Right cardiac atrium (tissue), 5 donors: ENCODE measurements around the gene NCKAP5. TPM values are rescaled to one million over a fixed set of nuclear protein-coding genes. Genes with fewer than 3 reads are reported as not detected.

Source experiments
- ATAC-seq, 2 donors: fragments of 200-7000 bp; cut with Tn5 transposase; one replicate each; pipeline versions ENCODE4 v1.8.0 to v1.9.1; 2020; ENCODE audit warnings: moderate library complexity in 2 of 2, mild to moderate bottlenecking in 1 of 2
- DNase-seq, 3 donors: peaks; one replicate each; pipeline ENCODE4 v3.0.0-alpha.2; 2020
- H3K27ac ChIP-seq: one replicate; pipeline ENCODE4 v1.5.1; 2013; ENCODE audit warnings: mild to moderate bottlenecking, low read length, control low read depth, moderate library complexity
- H3K27me3 ChIP-seq: one replicate; pipeline ENCODE4 v1.6.1; 2013; ENCODE audit not compliant: control insufficient read depth, insufficient read depth
- H3K4me1 ChIP-seq: one replicate; pipeline ENCODE4 v1.6.1; 2013; ENCODE audit warnings: low read length; ENCODE audit not compliant: control insufficient read depth, insufficient read depth
- H3K4me3 ChIP-seq: one replicate; pipeline ENCODE4 v1.5.1; 2013; ENCODE audit warnings: low read length, control low read depth
- H3K9me3 ChIP-seq: one replicate; pipeline ENCODE4 v1.6.1; 2013; ENCODE audit warnings: low read length; ENCODE audit not compliant: control insufficient read depth
- WGBS: extraction: QIAGEN DNeasy Blood & Tissue Kit; methylation state at CpG from one replicate; pipeline ENCODE4 v1.1.7; 2013; 5-methylcytosine and 5-hydroxymethylcytosine counted together
- intact Hi-C, 4 donors: fragments of 100-400 bp; cut with DNase I; formaldehyde crosslinking; loops; one replicate each; pipeline versions ENCODE4 v1.11.0 to v1.14.0; 2022 to 2023
- polyA plus RNA-seq: library from polyadenylated mRNA; stranded (reverse); fragments of 200-250 nt; gene quantifications from one replicate; pipeline ENCODE4 v1.2.3, GENCODE V29; 2013
- total RNA-seq, 4 donors: library from RNA; stranded (reverse); fragmentation: NEBNext Ultra II Directional; extraction: Animal tissue kit (Norgen Biotek cat#: 25700); gene quantifications; one replicate each; pipeline ENCODE4 v1.2.1, GENCODE V29; 2021
- donor health status: healthy with polysubstance abuse.
- donor health status: DM: no; HTN: yes; CAD: no.
- donor health status: DM: no; HTN: no; CAD: no.
- donor health status: DM: no; HTN: yes; CAD: no; lungs with severe emphysema.
- donor health status: DM: yes; HTN: yes; CAD: no.

NCKAP5 gene
- total and polyA plus RNA-seq, 5 donors: 3.8 to 11.1 (median 7.3) TPM

GRCh38 chr2:132638313-132639040 is 929.8 kb downstream of the NCKAP5 start:
- H3K9me3 ChIP-seq: no peaks in the 10 kb centered on the region
- H3K27ac ChIP-seq: no peak overlapping the region
- no peak for ATAC-seq
- H3K4me3 ChIP-seq: no peak overlapping the region
- H3K27me3 ChIP-seq: no peaks in the 10 kb centered on the region
- no peak for DNase-seq
- 82% methylated on average over 5 of the region's 5 CpGs for WGBS
- intact Hi-C loops: no loop called here
- H3K4me1 ChIP-seq: no peaks in the 10 kb centered on the region

GRCh38 chr2:132636346-132636745 is 931.9 kb downstream of the NCKAP5 start:
- 20% methylated on average over 1 of the region's 1 CpG for WGBS
- intact Hi-C loops: no loop called here
- H3K9me3 ChIP-seq: no peaks in the 10 kb centered on the region
- H3K27ac ChIP-seq: no peak overlapping the region
- no peaks in the 10 kb centered on the region for H3K27me3 ChIP-seq
- no peaks in the 10 kb centered on the region for H3K4me1 ChIP-seq
- ATAC-seq (no peak), DNase-seq (no peak)
- H3K4me3 ChIP-seq: no peak overlapping the region

GRCh38 chr2:132633635-132634034 is 934.6 kb downstream of the NCKAP5 start:
- no peak overlapping the region for H3K4me3 ChIP-seq
- H3K27me3 ChIP-seq: no peaks in the 10 kb centered on the region
- no peaks in the 10 kb centered on the region for H3K4me1 ChIP-seq
- no peak overlapping the region for H3K27ac ChIP-seq
- ATAC-seq (no peak), DNase-seq (no peak)
- no peaks in the 10 kb centered on the region for H3K9me3 ChIP-seq
- WGBS: 79% methylated on average over 2 of the region's 2 CpGs
- intact Hi-C loops: no loop called here

- Histone ChIP-seq H3K27ac (no peak overlapping the region), H3K4me3 (no peak overlapping the region), H3K4me1 (no peaks in the 10 kb centered on the region), H3K27me3 (no peaks in the 10 kb centered on the region), H3K9me3 (no peaks in the 10 kb centered on the region)
- WGBS: 67% methylated on average over 6 of the region's 6 CpGs
- intact Hi-C loops: no loop called here
- ATAC-seq: no peak
- no peak for DNase-seq
Observed at GRCh38 chr2:132632000-132632649, 936.1 kb downstream of the NCKAP5 start.

GRCh38 chr2:132627536-132627935 is 940.7 kb downstream of the NCKAP5 start:
- intact Hi-C loops: no loop called here
- ATAC-seq (no peak), DNase-seq (no peak)
- 75% methylated on average over 3 of the region's 3 CpGs for WGBS
- Histone ChIP-seq H3K27me3 (no peaks in the 10 kb centered on the region), H3K9me3 (no peaks in the 10 kb centered on the region), H3K4me1 (no peaks in the 10 kb centered on the region), H3K4me3 (no peak overlapping the region), H3K27ac (no peak overlapping the region)

GRCh38 chr2:132623096-132623839 is 945.0 kb downstream of the NCKAP5 start:
- no peak for ATAC-seq
- intact Hi-C loops: no loop called here
- H3K27me3 ChIP-seq: no peaks in the 10 kb centered on the region
- H3K4me3 ChIP-seq: no peak overlapping the region
- no peaks in the 10 kb centered on the region for H3K9me3 ChIP-seq
- H3K4me1 ChIP-seq: no peaks in the 10 kb centered on the region
- no peak overlapping the region for H3K27ac ChIP-seq
- DNase-seq: no peak
- 64% methylated on average over 9 of the region's 9 CpGs for WGBS
